CD4-positive, alpha-beta T cell treated with Interleukin-6 for 4 hours (primary cell): Measurements from ENCODE around the gene TAF6.
A peak's percentile ranks its signal among the peaks of the same experiment; 100 is the strongest.

ENCODE experiments used
- DNase-seq: peaks from one replicate; pipeline ENCODE4 v3.0.0-alpha.2; 2020; ENCODE audit warnings: mixed read lengths

The TAF6 gene

GRCh38 chr7:100120733-100121036 is 1.5 kb upstream of the TAF6 start:
- no peak for DNase-seq

- peak; percentile 80 for DNase-seq
Observed at GRCh38 chr7:100119970-100120732, 993 bp upstream of the TAF6 start.

GRCh38 chr7:100118388-100119071 is 628 bp downstream of the TAF6 start:
- no peak for DNase-seq

GRCh38 chr7:100115026-100115425 is 4.1 kb downstream of the TAF6 start:
- no peak for DNase-seq

- no peak for DNase-seq
Observed at GRCh38 chr7:100111914-100112313, 7.2 kb downstream of the TAF6 start.

GRCh38 chr7:100111156-100111555 is 8.0 kb downstream of the TAF6 start:
- no peak for DNase-seq

GRCh38 chr7:100109521-100110163 is 9.5 kb downstream of the TAF6 start:
- DNase-seq, result no peak

- no peak for DNase-seq
Observed at GRCh38 chr7:100107890-100108289, 11.3 kb downstream of the TAF6 start.

GRCh38 chr7:100107125-100107737 is 11.9 kb downstream of the TAF6 start:
- no peak for DNase-seq

- DNase-seq, result no peak
Observed at GRCh38 chr7:100106633-100107032, 12.5 kb downstream of the TAF6 start.

- DNase-seq, result no peak
Observed at GRCh38 chr7:100105534-100105933, 13.6 kb downstream of the TAF6 start.

GRCh38 chr7:100102950-100103840 is 16.0 kb downstream of the TAF6 start:
- no peak for DNase-seq

- DNase-seq, result peak; percentile 95
Observed at GRCh38 chr7:100101016-100101862, 17.9 kb downstream of the TAF6 start, which contains the start of the genes AP4M1 and MCM7. AP4M1 (plus strand) TSS chr7:100101643; CDS start chr7:100101715, 72 bp downstream. MCM7 (minus strand) TSS chr7:100101397; CDS start chr7:100101294, 103 bp downstream.

GRCh38 chr7:100100420-100101015 is 18.6 kb downstream of the TAF6 start:
- peak; percentile 87 for DNase-seq

GRCh38 chr7:100099452-100099851 is 19.7 kb downstream of the TAF6 start:
- no peak for DNase-seq

GRCh38 chr7:100098913-100099312 is 20.2 kb downstream of the TAF6 start:
- no peak for DNase-seq

- DNase-seq, result no peak
Observed at GRCh38 chr7:100095704-100096103, 23.5 kb downstream of the TAF6 start.

- DNase-seq, result no peak
Observed at GRCh38 chr7:100095289-100095688, 23.9 kb downstream of the TAF6 start.

- no peak for DNase-seq
Observed at GRCh38 chr7:100093925-100094486, 25.2 kb downstream of the TAF6 start.

GRCh38 chr7:100093498-100093897 is 25.7 kb downstream of the TAF6 start:
- no peak for DNase-seq

GRCh38 chr7:100093054-100093453 is 26.1 kb downstream of the TAF6 start:
- DNase-seq, result no peak
